Loucy (cell line): ENCODE measurements around the gene USP31.
A peak's percentile ranks its signal among the peaks of the same experiment; 100 is the strongest.

Source experiments
- EZH2phosphoT487 ChIP-seq: fragments of 200-600 bp; IDR thresholded peaks from 2 replicates; pipeline ENCODE4 v1.6.1; 2018; ENCODE audit warnings: antibody characterized with exemption, mild to moderate bottlenecking, moderate library complexity, borderline replicate concordance
- TF ChIP-seq, protein P1 (sequence below): fragments of 200-600 bp; sonication (generic); conservative IDR thresholded peaks from 2 replicates; pipeline ENCODE4 v1.5.1; 2014; ENCODE audit warnings: mild to moderate bottlenecking, antibody characterized with exemption, low read length

DNA sequence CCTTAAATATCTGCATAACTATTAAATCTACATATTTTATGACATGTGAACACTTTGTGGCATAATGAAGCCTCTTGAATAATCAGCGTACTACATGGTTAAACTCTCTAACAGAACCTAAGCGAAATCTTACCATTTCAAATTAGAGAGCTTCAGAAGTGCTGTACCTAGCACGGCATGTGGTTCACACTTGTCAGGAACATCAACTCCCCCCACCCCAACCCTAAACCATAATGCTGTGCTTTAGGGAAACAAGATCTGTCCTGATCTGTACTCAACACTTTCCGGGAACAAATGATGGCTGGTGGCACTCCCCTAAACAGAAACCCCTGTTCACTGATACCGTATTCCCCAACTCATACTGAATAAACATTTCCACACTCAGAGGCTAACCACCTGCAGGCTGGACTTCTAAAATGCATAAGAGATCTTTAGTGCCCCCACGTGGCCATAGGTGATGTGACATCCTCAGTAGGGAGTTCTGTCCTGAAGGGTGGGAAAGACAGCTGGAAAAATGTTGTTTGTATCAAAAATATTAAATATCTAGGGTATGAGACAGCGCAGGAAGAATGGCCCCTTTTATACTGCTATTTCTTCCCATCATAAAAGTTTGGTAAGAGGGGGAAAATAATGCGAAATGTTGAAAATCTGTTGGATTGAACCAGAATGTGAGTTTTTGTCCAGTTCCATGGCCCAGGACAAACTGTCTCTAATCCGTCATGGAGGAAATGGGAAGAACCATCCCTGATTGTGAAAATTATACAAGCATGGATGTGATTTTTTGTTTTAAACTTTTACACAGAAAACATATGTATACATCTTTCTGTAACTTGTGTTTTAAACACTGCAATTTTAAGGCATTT lies 88.6 kb downstream of the USP31 start:
- TF ChIP-seq, protein P1, sequence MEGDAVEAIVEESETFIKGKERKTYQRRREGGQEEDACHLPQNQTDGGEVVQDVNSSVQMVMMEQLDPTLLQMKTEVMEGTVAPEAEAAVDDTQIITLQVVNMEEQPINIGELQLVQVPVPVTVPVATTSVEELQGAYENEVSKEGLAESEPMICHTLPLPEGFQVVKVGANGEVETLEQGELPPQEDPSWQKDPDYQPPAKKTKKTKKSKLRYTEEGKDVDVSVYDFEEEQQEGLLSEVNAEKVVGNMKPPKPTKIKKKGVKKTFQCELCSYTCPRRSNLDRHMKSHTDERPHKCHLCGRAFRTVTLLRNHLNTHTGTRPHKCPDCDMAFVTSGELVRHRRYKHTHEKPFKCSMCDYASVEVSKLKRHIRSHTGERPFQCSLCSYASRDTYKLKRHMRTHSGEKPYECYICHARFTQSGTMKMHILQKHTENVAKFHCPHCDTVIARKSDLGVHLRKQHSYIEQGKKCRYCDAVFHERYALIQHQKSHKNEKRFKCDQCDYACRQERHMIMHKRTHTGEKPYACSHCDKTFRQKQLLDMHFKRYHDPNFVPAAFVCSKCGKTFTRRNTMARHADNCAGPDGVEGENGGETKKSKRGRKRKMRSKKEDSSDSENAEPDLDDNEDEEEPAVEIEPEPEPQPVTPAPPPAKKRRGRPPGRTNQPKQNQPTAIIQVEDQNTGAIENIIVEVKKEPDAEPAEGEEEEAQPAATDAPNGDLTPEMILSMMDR = peak; percentile 96
- TF ChIP-seq EZH2phosphoT487 = no peak
